WERI-Rb-1 (cell line): ENCODE measurements around the gene P2RY8.
"Not testable (repeated sequence)": the region's sequence is repeated elsewhere in the genome, so short reads cannot be mapped to it uniquely, and the experiment has no call there.

ENCODE experiments used
- DNase-seq: peaks from one replicate; pipeline ENCODE4 v3.0.0-alpha.2; 2020
- H3K27ac ChIP-seq: fragments of 250-450 bp; sonication (Bioruptor Pico); 2 replicates; pipeline ENCODE4 v1.5.1; 2020; ENCODE audit warnings: mild to moderate bottlenecking, moderate library complexity
- H3K27me3 ChIP-seq: fragments of 250-450 bp; sonication (Bioruptor Pico); 2 replicates; pipeline ENCODE4 v1.5.1; 2021; ENCODE audit warnings: mild to moderate bottlenecking, low read depth, moderate library complexity; ENCODE audit not compliant: insufficient read depth, severe bottlenecking
- H3K36me3 ChIP-seq: fragments of 250-450 bp; sonication (Bioruptor Pico); 2 replicates; pipeline ENCODE4 v1.5.1; 2020; ENCODE audit warnings: mild to moderate bottlenecking, moderate library complexity
- H3K4me3 ChIP-seq: 2 replicates; pipeline ENCODE4 v1.5.1; 2011; ENCODE audit warnings: low read depth, mild to moderate bottlenecking, control low read depth, low read length
- H3K9me3 ChIP-seq: fragments of 250-450 bp; sonication (Bioruptor Pico); 2 replicates; pipeline ENCODE4 v1.5.1; 2021; ENCODE audit warnings: mild to moderate bottlenecking, moderate library complexity; ENCODE audit not compliant: severe bottlenecking
- TF ChIP-seq, protein P1 (sequence below): IDR thresholded peaks from 2 replicates; pipeline ENCODE4 v1.5.1; 2011; ENCODE audit warnings: low read depth, mild to moderate bottlenecking, control low read depth, inconsistent platforms, low read length

P2RY8 gene

DNA sequence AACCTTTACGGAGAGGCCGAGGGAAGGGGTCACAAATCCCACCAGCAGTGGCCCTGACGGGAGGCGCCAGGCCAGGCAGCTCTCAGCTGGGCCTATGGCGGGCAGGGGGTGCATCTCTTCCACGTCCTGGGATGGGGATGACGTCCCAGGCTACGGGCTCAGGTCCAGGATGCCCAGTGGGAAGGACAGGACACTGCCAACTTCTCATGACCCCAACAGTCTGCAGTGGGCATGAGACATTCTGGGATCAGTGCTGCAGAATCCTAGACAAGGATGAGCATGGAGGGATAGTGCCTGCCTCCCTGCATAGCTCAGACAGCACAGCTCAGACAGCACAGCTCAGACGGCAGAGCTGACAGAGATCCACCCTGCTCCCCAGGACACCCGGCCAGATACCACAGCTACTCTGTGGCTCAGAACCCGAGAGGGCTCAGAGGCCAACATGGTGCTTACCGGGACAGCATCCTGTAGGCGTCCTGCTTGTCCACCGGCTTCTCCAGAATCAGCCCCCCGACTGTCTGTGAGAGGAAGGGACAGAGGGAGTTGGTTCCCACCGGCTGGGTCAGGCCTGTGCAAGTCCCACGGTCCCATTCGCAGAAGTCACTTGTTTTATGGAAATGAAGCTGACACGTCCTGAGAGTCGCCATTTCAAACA, 101.6 kb downstream of the P2RY8 start:
- peak; percentile 5 for DNase-seq
- Histone ChIP-seq H3K4me3 (no peak overlapping the region), H3K27ac (no peak overlapping the region), H3K9me3 (no peaks in the 10 kb centered on the region), H3K36me3 (peaks cover 28% of the 10 kb centered on the region), H3K27me3 (no peaks in the 10 kb centered on the region)
- TF ChIP-seq, protein P1, sequence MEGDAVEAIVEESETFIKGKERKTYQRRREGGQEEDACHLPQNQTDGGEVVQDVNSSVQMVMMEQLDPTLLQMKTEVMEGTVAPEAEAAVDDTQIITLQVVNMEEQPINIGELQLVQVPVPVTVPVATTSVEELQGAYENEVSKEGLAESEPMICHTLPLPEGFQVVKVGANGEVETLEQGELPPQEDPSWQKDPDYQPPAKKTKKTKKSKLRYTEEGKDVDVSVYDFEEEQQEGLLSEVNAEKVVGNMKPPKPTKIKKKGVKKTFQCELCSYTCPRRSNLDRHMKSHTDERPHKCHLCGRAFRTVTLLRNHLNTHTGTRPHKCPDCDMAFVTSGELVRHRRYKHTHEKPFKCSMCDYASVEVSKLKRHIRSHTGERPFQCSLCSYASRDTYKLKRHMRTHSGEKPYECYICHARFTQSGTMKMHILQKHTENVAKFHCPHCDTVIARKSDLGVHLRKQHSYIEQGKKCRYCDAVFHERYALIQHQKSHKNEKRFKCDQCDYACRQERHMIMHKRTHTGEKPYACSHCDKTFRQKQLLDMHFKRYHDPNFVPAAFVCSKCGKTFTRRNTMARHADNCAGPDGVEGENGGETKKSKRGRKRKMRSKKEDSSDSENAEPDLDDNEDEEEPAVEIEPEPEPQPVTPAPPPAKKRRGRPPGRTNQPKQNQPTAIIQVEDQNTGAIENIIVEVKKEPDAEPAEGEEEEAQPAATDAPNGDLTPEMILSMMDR = no peak

DNA sequence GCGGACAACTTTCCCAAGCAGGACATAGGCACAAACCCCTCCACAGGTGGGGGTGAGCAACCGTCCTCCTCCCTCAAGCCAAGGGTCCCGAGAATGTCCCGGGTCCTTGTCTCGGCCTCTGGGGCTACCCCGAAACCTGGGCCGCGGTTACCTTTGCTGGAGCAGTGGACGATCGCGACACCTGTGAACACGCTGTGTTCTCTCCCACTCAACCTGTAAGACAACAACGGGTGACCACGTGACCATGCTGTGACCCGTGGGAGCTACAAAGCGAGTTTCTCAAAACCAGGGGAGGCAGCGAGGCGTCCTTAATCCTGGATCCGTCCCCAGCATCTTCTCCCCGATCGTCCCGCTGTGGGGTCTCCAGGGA, 102.1 kb downstream of the P2RY8 start:
- no peak overlapping the region for H3K27ac ChIP-seq
- TF ChIP-seq, protein P1 = no peak
- peaks cover 33% of the 10 kb centered on the region for H3K36me3 ChIP-seq
- DNase-seq = no peak
- H3K27me3 ChIP-seq = no peaks in the 10 kb centered on the region
- no peaks in the 10 kb centered on the region for H3K9me3 ChIP-seq
- H3K4me3 ChIP-seq = no peak overlapping the region

DNA sequence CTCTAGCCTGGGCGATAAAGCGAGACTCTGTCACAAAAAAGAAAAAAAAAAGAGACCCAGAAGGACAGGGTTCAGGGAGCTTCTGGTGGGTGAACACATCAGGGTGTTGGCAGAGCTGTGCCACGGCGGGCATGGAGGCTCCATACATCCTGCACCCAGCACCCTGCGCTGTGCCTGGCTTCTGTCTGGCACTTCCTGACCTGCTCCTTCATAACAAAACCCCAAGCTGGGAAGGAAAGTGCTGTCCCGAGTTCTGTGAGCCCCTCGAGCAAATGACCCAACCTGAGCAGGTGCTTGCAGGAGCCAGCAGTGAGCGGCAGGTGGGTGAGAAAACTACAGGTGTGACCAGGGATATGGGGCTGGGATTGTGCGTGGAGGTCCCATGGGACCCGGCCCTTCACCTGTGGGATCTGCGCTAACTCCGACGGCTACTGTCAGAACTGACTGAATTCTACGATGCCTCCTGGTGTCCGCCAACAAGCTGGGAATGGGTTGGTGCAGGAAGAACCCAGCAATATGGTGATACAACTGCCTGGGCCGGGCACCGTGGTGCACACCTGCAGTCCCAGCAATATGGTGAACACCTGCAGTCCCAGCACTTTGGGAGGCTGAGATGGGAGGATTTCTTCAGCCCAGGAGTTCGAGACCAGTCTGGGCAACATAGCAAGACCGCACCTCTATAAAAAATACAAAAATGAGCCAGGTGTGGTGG, 103.2 kb downstream of the P2RY8 start:
- Histone ChIP-seq H3K27me3 (no peaks in the 10 kb centered on the region), H3K36me3 (peaks cover 30% of the 10 kb centered on the region), H3K27ac (no peak overlapping the region), H3K9me3 (no peaks in the 10 kb centered on the region), H3K4me3 (no peak overlapping the region)
- DNase-seq = no peak
- TF ChIP-seq, protein P1 = no peak

DNA sequence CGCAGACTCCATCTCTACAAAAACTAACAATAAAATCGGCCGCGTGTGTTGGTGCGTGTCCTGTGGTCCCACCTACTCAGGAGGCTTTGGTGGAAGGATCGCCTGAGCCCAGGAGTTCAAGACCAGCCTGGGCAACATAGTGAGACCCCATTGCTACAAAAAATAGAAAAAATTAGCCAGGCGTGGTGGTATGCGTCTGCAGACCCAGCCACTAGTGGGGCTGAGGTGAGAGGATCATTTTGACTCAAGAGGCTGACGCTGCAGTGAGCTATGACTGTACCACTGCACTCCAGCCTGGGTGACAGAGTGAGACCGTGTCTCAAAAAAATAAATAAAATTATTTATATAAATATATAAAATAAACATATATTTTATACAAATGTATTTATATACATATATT, 106.5 kb downstream of the P2RY8 start:
- TF ChIP-seq, protein P1 = no peak
- H3K4me3 ChIP-seq = no peak overlapping the region
- no peak for DNase-seq
- no peak overlapping the region for H3K27ac ChIP-seq
- H3K27me3 ChIP-seq = no peaks in the 10 kb centered on the region
- no peaks in the 10 kb centered on the region for H3K9me3 ChIP-seq
- H3K36me3 ChIP-seq = peaks cover 37% of the 10 kb centered on the region

DNA sequence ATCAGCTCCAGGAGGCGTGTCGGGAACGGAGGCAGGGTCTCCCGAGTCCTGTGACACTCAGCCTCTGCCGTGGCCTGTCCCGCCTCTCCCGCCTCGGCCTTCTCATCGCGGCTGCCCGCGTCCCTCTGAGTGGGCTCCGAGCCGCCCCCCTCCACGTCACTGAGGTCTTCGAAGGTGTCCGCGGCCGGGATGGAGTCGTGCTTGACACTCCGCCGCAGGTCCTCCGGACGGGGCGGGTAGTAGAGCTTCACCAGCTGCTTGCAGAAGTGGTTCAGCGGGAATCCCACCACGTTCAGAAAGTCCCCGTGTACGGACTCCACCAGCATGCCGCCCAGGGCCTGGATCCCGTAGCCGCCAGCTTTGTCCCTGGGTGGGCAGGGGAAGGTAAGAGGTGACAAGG, 109.2 kb downstream of the P2RY8 start:
- Histone ChIP-seq H3K9me3 (no peaks in the 10 kb centered on the region), H3K27ac (no peak overlapping the region), H3K36me3 (peaks cover 38% of the 10 kb centered on the region), H3K27me3 (no peaks in the 10 kb centered on the region), H3K4me3 (no peak overlapping the region)
- TF ChIP-seq, protein P1 = no peak
- DNase-seq = peak; percentile 6

DNA sequence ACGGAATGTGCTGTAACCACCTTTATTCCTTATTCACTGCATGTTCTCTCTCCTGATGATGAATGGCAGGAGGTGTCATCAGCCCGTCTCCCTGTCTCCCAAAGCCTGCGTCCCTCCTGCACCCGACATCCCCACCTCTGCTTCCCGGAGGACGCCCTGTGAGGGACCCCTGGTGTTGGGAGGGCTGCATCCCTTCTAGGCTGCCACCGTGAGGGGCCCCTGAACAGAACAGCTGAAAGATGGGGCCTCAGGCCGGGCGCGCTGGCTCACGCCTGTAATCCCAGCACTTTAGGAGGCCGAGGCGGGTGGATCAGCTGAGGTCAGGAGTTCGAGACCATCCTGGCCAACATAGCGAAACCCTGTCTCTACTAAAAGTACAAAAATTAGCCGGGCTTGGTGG, 110.7 kb downstream of the P2RY8 start:
- not testable (repeated sequence) for H3K27me3 ChIP-seq, H3K4me3 ChIP-seq, H3K9me3 ChIP-seq
- Histone ChIP-seq H3K36me3 (peaks cover 49% of the 10 kb centered on the region), H3K27ac (peak overlapping the region; percentile 40; the same call in 1 of the 2 replicates)
- peak; percentile 28 for DNase-seq
